Measurements from ENCODE around the gene RPS19.

DNA sequence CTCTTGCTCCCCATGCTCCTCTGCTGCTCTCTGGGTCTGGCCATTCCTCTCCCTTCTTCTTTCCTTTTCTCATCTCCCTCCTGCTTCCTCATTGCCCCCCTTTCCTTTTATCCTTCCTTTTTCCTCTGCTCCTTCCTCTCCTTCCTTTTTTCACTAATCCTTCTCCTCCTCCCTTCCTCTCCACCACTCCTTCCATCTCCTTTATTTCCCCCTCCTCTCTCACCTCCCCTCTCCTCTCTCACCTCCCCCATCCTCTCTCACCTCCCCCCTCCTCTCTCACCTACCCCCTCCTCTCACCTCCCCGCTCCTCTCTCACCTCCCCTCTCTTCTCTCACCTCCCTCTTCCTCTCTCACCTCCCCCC, 36.5 kb downstream of the RPS19 start:
- TF ChIP-seq, protein P1, sequence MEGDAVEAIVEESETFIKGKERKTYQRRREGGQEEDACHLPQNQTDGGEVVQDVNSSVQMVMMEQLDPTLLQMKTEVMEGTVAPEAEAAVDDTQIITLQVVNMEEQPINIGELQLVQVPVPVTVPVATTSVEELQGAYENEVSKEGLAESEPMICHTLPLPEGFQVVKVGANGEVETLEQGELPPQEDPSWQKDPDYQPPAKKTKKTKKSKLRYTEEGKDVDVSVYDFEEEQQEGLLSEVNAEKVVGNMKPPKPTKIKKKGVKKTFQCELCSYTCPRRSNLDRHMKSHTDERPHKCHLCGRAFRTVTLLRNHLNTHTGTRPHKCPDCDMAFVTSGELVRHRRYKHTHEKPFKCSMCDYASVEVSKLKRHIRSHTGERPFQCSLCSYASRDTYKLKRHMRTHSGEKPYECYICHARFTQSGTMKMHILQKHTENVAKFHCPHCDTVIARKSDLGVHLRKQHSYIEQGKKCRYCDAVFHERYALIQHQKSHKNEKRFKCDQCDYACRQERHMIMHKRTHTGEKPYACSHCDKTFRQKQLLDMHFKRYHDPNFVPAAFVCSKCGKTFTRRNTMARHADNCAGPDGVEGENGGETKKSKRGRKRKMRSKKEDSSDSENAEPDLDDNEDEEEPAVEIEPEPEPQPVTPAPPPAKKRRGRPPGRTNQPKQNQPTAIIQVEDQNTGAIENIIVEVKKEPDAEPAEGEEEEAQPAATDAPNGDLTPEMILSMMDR (IDR thresholded peaks at IDR 0.05; ENCODE audit: insufficient read depth, low read depth, low read length): no peak
- no peak for TF ChIP-seq EZH2 (IDR thresholded peaks at IDR 0.05; ENCODE audit: insufficient read depth, low read length)

Data from astrocyte (in vitro differentiated cells and primary cell).